Measurements from ENCODE around the gene WDFY4.

DNA sequence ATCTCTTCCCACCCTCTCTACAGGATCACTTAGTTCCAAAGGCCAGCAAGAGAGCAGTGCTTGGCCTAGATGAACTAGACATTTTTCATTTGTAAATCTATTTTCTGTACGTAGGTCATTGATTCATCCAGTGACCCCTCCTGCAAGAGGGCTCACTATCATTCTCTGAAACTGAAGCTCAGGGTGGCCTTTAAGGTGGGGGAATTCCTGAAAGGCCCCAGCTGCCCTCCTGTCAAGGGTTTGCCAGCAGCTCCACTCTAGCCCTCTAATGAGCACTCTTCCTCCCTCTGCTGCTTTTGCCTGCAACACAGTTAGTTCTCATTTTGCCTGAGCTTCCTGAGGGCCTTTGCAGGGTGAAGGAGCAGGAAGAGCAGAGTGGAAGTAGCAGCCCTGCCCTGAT is 213.8 kb downstream of the WDFY4 start:
- TF ChIP-seq CTCF (IDR thresholded peaks at IDR 0.05): no peak
- TF ChIP-seq POLR2A (IDR thresholded peaks at IDR 0.05): no peak
